Neuron (in vitro differentiated cells): ENCODE data around the gene MAJIN.
"Not testable (repeated sequence)": the region's sequence is repeated elsewhere in the genome, so short reads cannot be mapped to it uniquely, and the experiment has no call there.

Source experiments
- H2AFZ ChIP-seq: one replicate; pipeline ENCODE4 v1.6.1; 2013; ENCODE audit warnings: low read depth, mild to moderate bottlenecking, inconsistent platforms, low read length, moderate library complexity
- H3K27me3 ChIP-seq: one replicate; pipeline ENCODE4 v1.6.1; 2013; ENCODE audit warnings: low read length; ENCODE audit not compliant: insufficient read depth
- H3K36me3 ChIP-seq: one replicate; pipeline ENCODE4 v1.6.1; 2013; ENCODE audit warnings: low read length; ENCODE audit not compliant: insufficient read depth
- H3K4me1 ChIP-seq: one replicate; pipeline ENCODE4 v1.6.1; 2013; ENCODE audit warnings: low read length; ENCODE audit not compliant: insufficient read depth
- H3K4me3 ChIP-seq: 2 replicates; pipeline ENCODE4 v1.5.1; 2013; ENCODE audit warnings: mild to moderate bottlenecking, low read length, moderate library complexity
- H3K9me3 ChIP-seq: one replicate; pipeline ENCODE4 v1.6.1; 2013; ENCODE audit warnings: low read length

Gene MAJIN

GRCh38 chr11:64971421-64972233 lies at the start of gene MAJIN:
Gene MAJIN (minus strand): TSS chr11:64972108. CDS start chr11:64959405, 12,703 bp downstream.
- no peak within 1 kb of the TSS for H2AFZ ChIP-seq
- H3K36me3 ChIP-seq: no peaks in the 10 kb centered on the region
- peaks cover 5% of the 10 kb centered on the region for H3K9me3 ChIP-seq
- no peak within 1 kb of the TSS for H3K4me3 ChIP-seq
- peaks cover 5% of the 10 kb centered on the region for H3K27me3 ChIP-seq
- H3K4me1 ChIP-seq: no peaks in the 10 kb centered on the region

GRCh38 chr11:65021509-65021908 lies 49.6 kb upstream of the MAJIN start:
- H2AFZ ChIP-seq: no peak overlapping the region
- H3K36me3 ChIP-seq: peaks cover 25% of the 10 kb centered on the region
- no peaks in the 10 kb centered on the region for H3K9me3 ChIP-seq
- no peaks in the 10 kb centered on the region for H3K4me1 ChIP-seq
- H3K4me3 ChIP-seq: no peak overlapping the region
- H3K27me3 ChIP-seq: no peaks in the 10 kb centered on the region

- Histone ChIP-seq H3K9me3 (no peaks in the 10 kb centered on the region), H3K4me3 (no peak overlapping the region), H2AFZ (no peak overlapping the region), H3K36me3 (peaks cover 25% of the 10 kb centered on the region), H3K27me3 (no peaks in the 10 kb centered on the region), H3K4me1 (no peaks in the 10 kb centered on the region)
Measured at GRCh38 chr11:65021003-65021402, 49.1 kb upstream of the MAJIN start.

GRCh38 chr11:65019824-65020223 lies 47.9 kb upstream of the MAJIN start:
- no peaks in the 10 kb centered on the region for H3K4me1 ChIP-seq
- peaks cover 25% of the 10 kb centered on the region for H3K36me3 ChIP-seq
- H3K9me3 ChIP-seq: no peaks in the 10 kb centered on the region
- H3K4me3 ChIP-seq: no peak overlapping the region
- no peak overlapping the region for H2AFZ ChIP-seq
- no peaks in the 10 kb centered on the region for H3K27me3 ChIP-seq

GRCh38 chr11:65017937-65018336 lies 46.0 kb upstream of the MAJIN start:
- Histone ChIP-seq H3K4me3 (no peak overlapping the region), H3K4me1 (peaks cover 4% of the 10 kb centered on the region), H2AFZ (no peak overlapping the region), H3K9me3 (no peaks in the 10 kb centered on the region), H3K36me3 (peaks cover 25% of the 10 kb centered on the region), H3K27me3 (no peaks in the 10 kb centered on the region)

GRCh38 chr11:65016705-65017104 lies 44.8 kb upstream of the MAJIN start:
- no peaks in the 10 kb centered on the region for H3K9me3 ChIP-seq
- H3K27me3 ChIP-seq: no peaks in the 10 kb centered on the region
- H3K36me3 ChIP-seq: peaks cover 23% of the 10 kb centered on the region
- peaks cover 4% of the 10 kb centered on the region for H3K4me1 ChIP-seq
- H3K4me3 ChIP-seq: no peak overlapping the region
- H2AFZ ChIP-seq: no peak overlapping the region

GRCh38 chr11:65014726-65015227 lies 42.9 kb upstream of the MAJIN start:
- Histone ChIP-seq H3K27me3 (no peaks in the 10 kb centered on the region), H3K36me3 (peaks cover 13% of the 10 kb centered on the region), H3K4me1 (peaks cover 4% of the 10 kb centered on the region), H2AFZ (peak overlapping the region; percentile 64), H3K9me3 (no peaks in the 10 kb centered on the region), H3K4me3 (peak overlapping the region; percentile 68)

- peaks cover 9% of the 10 kb centered on the region for H3K36me3 ChIP-seq
- peak within 1 kb of the TSS; percentile 68 for H3K4me3 ChIP-seq
- H2AFZ ChIP-seq: peak within 1 kb of the TSS; percentile 64
- no peaks in the 10 kb centered on the region for H3K9me3 ChIP-seq
- H3K27me3 ChIP-seq: no peaks in the 10 kb centered on the region
- peaks cover 4% of the 10 kb centered on the region for H3K4me1 ChIP-seq
Measured at GRCh38 chr11:65013888-65014725, 42.2 kb upstream of the MAJIN start, which contains the start of gene ARL2. Gene ARL2 (plus strand): TSS chr11:65014160. CDS start chr11:65014208, 48 bp downstream.

- Histone ChIP-seq H3K36me3 (peaks cover 3% of the 10 kb centered on the region), H3K4me3 (peak overlapping the region; percentile 68), H3K27me3 (no peaks in the 10 kb centered on the region), H2AFZ (peak overlapping the region; percentile 64), H3K4me1 (peaks cover 4% of the 10 kb centered on the region), H3K9me3 (no peaks in the 10 kb centered on the region)
Measured at GRCh38 chr11:65013130-65013887, 41.4 kb upstream of the MAJIN start.

GRCh38 chr11:65008873-65009272 lies 37.0 kb upstream of the MAJIN start:
- Histone ChIP-seq H3K36me3 (no peaks in the 10 kb centered on the region), H3K4me1 (peaks cover 4% of the 10 kb centered on the region), H3K9me3 (no peaks in the 10 kb centered on the region), H3K4me3 (no peak overlapping the region), H3K27me3 (peaks cover 4% of the 10 kb centered on the region), H2AFZ (no peak overlapping the region)

GRCh38 chr11:65008016-65008415 lies 36.1 kb upstream of the MAJIN start:
- no peaks in the 10 kb centered on the region for H3K36me3 ChIP-seq
- no peak overlapping the region for H2AFZ ChIP-seq
- H3K27me3 ChIP-seq: peaks cover 4% of the 10 kb centered on the region
- H3K4me3 ChIP-seq: no peak overlapping the region
- no peaks in the 10 kb centered on the region for H3K9me3 ChIP-seq
- H3K4me1 ChIP-seq: peaks cover under 1% of the 10 kb centered on the region

GRCh38 chr11:65003968-65004367 lies 32.1 kb upstream of the MAJIN start:
- not testable (repeated sequence) for H3K4me3 ChIP-seq, H3K27me3 ChIP-seq, H2AFZ ChIP-seq

More at GRCh38 chr11:65003968-65004367, 32.1 kb upstream of the MAJIN start:
- H3K4me1 ChIP-seq, H3K9me3 ChIP-seq, H3K36me3 ChIP-seq: not testable (repeated sequence)
